ENCODE measurements around the gene IVD.

The IVD gene

DNA sequence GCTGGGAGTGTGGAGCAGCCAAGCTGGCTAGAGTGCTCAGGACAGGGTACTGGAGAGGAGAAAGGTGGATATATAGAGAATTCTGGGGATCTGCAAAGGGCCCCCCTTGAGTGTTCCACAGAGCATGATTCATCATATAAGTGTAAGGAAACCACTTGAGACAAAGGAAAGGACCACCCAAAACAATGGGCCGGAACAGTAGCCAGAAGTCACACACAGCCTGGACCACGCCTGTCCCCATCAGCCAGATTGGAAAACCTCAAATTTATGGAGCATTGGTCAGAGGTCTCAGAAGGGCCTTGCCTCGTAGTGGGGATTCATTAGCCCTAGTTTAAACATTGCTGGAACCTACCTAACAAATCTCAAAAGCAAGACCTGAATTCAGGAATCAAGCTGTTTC, 28.0 kb upstream of the IVD start:
- DNase-seq (ENCODE audit: low read depth), result no peak

- no peak for DNase-seq (ENCODE audit: low read depth)
These were observed 26.2 kb upstream of the IVD start for GRCh38 chr15:40379374-40379773.

DNA sequence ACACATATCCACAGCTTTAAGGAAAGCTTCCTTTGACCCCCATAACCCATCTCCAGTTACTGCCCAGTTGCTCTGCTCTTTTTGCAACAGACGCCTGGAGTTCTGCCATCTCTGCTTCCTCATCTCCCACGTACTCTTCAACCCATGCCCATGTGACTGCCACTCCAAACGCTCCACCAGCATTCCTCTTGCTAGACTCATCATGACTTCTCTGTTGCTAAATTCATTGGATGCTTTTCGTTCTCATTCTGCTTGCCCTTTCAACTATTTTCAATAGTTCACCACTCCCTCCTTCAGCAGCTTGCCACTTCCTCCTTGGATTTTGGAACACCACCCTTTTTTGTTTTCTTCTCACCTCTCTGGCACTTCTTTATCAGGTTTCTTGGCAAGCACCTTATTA, 25.7 kb upstream of the IVD start:
- peak; percentile 99 for DNase-seq (ENCODE audit: low read depth)

GRCh38 chr15:40380636-40381035, 25.0 kb upstream of the IVD start:
- no peak for DNase-seq (ENCODE audit: low read depth)

DNA sequence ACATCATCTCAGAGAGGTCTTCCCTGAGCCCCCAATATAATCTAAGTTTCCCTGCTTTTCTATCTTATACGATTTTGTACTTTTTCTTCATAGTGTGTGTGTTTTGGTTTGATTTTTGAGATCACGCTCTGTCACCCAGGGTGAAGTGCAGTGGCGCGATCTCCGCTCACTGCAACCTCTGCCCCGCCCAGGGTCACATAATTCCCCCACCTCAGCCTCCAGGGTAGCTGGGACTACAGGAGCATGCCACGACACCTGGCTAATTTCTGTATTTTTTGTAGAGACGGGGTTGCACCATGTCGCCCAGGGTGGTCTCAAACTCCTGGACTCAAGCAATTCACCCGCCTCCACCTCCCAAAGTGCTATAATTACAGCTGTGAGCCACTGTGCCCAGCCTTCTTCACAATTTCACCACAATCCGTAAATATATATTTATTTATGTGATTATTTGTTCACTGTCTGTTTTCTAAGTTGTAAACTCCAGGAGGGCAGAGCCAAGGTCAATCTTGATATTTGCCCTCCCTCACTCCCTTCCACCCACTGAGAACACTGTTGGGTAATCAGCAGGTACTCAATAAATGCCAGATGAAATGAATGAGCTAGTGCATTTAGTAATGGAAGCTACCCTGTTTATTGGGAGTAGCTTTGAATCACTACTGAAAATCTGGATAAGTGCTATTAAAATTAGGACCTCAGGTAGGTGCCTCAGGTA, 23.6 kb upstream of the IVD start:
- DNase-seq (ENCODE audit: low read depth), result no peak

DNA sequence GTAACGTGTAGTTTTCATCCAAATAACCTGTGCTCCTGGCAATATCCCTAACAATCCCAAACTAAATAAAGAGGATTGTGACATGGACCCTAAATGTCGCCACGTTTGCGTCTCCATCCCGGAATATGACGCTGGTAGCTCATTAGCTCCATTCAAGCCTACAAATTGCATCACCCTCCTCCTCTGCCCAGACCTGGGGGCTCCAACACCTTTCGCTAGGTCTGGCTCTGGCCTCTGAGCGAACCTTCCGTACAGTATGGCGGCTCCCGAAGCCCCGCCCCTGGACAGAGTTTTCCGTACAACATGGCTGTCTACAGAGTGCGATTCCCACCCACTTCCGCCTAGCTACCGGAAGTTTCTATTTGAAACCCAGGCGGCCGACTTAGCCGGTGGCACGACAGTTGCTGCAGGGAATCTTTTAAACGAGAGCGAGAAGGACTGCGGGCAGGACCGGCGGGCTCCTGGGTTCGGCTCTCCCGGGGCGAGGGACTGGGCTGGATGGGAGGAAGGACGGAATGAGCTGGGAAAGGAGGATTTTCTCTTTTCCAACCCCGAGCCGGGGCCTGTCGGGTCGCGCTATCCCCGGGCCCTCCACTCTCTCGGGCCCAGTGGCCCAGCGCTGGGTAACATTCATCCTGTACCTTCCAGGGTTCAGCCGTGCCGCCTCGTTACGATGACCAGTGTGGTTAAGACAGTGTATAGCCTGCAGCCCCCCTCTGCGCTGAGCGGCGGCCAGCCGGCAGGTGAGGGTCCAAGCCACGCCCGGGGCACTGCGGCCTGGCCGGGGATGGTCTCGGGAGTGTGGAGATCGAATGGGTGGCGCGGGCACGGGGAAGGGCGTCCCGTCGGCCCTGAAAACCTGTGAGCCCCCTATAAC, 22.8 kb upstream of the IVD start, which contains the start of gene KNSTRN:
KNSTRN (plus strand) TSS at position 142 of the 877 bp plus-strand sequence; CDS start at position 257, 115 bp downstream.
- DNase-seq (ENCODE audit: low read depth), result peak; percentile 91

DNA sequence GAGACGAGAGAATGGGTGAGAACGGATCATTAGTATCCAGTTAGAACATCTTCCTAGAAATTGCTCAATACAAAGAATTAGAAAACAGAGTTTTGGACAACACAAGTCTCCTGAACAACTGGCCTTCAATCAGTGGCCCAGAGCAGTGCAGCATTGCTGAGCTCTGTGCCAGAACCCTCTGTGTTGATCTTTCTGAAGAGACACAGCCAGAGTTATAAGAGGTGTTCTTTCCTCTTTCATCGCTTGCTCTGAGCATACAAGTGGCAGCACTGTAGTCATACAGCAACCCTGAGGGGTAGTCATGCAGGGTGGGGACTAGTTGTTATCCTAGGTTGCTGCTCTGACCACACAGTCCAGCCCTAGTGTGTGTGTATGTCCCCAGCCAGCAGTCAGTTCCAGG, 19.1 kb upstream of the IVD start:
- DNase-seq (ENCODE audit: low read depth), result no peak

DNA sequence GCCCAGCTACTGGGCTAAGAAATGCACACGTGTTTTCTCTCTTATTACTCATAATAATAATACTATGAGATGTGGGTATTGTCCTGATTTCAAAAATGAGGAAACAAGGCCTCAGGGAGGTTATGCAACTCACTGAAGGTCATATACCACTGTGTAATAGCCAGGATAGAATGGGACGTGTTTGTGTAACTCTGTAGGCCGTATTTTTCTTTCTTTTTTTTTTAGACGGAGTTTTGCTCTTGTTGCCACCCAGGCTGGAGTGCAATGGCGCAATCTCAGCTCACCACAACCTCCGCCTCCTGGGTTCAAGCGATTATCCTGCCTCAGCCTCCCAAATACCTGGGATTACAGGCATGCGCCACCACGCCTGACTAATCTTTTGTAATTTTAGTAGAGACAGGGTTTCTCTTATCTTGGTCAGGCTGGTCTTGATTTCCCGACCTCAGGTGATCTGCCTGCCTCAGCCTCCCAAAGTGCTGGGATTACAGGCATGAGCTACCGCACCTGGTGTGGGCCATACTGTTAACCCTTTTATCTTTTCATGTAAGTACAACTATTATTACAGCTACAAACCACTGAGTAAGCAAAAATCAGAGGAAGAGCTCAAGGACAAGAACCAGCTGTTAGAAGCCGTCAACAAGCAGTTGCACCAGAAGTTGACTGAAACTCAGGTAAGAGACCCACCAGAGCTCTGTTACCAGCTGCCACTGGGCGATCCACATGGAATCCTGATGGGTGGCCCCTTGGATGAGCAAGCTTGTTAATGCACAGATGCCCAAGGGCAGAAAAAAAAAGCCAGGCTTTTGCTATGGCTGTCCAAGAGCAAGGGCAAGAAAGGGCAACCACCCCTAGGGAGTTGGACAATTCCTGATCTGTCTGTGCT, 16.4 kb upstream of the IVD start:
- DNase-seq (ENCODE audit: low read depth), result peak; percentile 97

- no peak for DNase-seq (ENCODE audit: low read depth)
These were observed 15.6 kb upstream of the IVD start for GRCh38 chr15:40389824-40390595.

DNA sequence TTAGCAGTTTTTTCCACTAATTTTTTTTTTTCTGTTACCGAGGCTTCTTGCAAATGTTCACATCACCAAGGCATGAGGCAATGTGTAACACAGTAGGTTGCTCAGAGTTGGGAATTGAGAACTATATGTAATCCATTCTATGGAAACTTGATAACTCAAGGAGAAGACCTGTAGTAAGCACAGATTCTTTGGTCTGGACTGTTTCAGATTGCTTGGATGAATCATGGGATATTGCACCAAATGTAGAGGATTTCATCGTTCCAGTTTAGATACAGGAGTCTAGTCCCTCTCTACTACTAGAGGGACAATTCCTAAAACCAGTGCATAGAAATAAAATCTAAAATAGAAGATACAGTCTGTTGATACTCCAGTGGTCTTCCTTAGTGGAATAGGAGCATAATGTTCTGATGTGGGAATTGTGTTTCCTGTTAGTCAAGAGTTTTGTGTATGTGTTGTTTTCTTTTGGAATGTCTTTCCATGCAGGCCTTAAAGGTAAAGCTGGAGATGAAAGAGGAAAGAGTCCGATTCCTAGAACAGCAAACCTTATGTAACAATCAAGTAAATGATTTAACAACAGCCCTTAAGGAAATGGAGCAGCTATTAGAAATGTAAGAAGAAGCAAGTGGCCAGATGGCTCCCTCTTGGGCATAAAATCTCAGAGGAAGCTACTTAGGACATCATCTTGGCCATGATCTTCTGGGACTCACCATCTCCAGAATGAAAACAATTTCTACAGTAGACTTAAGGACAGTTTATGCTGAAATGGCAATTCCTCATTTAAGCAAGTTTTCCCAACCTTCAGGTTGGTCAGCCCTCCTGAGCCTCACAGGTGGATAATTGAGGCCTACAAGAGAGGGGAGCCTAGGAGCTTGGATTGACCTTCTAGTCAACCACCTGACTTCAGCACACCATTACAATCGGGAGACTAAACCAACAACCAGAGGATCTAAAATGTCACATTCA, 12.3 kb upstream of the IVD start:
- DNase-seq (ENCODE audit: low read depth), result peak; percentile 36

GRCh38 chr15:40397688-40398412, 7.7 kb upstream of the IVD start:
- DNase-seq (ENCODE audit: low read depth), result no peak

GRCh38 chr15:40398413-40398873, 7.2 kb upstream of the IVD start:
- no peak for DNase-seq (ENCODE audit: low read depth)

DNA sequence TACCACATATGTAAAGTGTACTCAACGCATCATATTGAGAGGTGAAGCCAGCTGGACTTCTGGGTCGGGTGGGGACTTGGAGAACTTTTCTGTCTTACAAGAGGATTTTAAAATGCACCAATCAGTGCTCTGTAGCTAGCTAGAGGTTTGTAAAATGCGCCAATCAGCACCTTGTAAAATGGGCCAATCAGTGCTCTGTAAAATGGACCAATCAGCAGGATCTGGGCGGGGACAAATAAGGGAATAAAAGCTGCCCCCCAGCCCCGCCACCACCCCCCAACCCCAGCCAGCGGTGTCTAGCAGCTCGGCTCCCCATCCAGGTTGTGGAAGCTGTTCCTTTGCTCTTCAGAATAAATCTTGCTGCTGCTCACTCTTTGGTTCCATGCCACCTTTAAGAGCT, 6.2 kb upstream of the IVD start:
- DNase-seq (ENCODE audit: low read depth), result no peak

DNA sequence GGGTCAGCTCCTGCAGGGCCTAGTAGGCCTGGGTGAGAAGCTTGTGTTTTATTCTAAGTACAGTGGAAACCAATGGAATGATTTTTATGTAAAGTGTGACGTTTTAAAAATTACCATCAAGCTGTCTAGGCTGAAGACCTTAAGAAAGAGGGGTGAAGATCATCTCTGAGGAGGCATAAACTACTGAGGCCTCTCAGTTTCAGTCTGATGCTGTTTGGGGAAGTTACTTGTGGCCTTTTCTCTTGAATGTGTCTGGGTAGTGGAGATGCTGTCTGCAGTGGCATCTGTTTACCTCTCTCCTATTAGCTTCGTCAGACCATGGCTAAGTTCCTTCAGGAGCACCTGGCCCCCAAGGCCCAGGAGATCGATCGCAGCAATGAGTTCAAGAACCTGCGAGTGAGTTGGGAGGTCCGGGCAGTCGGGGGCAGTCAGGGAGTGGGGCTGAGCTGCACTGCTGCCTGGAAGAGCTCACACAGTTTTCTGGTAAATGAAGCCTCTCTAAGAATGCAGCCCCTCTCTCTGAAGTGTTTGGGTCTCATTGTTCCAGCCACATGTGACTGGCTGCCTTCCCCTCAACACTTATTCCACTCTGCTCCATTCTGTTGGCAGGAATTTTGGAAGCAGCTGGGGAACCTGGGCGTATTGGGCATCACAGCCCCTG, 1.9 kb downstream of the IVD start:
- no peak for DNase-seq (ENCODE audit: low read depth)

- DNase-seq (ENCODE audit: low read depth), result no peak
These were observed 3.8 kb downstream of the IVD start for GRCh38 chr15:40409366-40409765.

- no peak for DNase-seq (ENCODE audit: low read depth)
These were observed 4.9 kb downstream of the IVD start for GRCh38 chr15:40410476-40410875.

GRCh38 chr15:40412095-40412759, 6.6 kb downstream of the IVD start:
- no peak for DNase-seq (ENCODE audit: low read depth)

DNA sequence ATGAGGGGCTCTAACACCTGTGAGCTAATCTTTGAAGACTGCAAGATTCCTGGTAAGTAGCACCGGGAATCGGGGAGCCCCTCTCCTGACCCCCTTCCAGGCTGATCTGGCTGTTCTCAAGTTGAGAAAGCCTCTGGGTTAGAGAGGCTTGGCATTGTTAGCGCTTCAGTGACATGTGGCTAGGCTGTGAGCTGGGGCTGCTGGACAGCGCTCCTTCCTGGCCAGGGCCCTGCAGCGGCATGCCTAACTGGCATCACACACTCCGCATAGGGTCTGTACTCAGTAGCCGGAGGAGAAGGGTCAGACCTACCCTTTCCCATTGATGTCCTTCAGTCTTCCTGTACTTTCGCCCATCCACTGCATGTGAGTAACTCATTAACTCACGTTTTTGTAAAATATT, 7.4 kb downstream of the IVD start:
- no peak for DNase-seq (ENCODE audit: low read depth)

Data from amniotic epithelial cell (primary cell).